GM19452 (cell line): ENCODE measurements around the gene CAPNS2.
"Not testable (repeated sequence)": the region's sequence is repeated elsewhere in the genome, so short reads cannot be mapped to it uniquely, and the experiment has no call there.

ENCODE experiments used
- ATAC-seq: cut with Tn5 transposase; IDR thresholded peaks from one replicate; pipeline ENCODE4 v1.9.1; 2021; ENCODE audit not compliant: unreplicated experiment

CAPNS2 gene

DNA sequence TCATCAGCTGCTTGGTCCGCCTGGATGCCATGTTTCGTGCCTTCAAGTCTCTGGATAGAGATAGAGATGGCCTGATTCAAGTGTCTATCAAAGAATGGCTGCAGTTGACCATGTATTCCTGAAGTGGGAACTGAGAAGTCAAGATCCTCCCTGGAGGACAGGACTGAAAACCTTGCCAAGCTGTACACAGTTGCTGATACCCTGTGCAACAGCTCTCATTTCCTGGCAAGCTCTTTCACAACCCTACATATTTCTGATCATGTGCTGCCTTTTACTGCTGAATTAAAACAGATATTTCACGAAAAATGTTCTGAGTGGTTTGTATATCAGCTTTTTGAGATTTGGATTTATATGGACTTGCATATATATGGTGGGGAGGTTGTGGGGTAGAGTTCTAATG, 898 bp downstream of the CAPNS2 start:
- ATAC-seq = no peak

DNA sequence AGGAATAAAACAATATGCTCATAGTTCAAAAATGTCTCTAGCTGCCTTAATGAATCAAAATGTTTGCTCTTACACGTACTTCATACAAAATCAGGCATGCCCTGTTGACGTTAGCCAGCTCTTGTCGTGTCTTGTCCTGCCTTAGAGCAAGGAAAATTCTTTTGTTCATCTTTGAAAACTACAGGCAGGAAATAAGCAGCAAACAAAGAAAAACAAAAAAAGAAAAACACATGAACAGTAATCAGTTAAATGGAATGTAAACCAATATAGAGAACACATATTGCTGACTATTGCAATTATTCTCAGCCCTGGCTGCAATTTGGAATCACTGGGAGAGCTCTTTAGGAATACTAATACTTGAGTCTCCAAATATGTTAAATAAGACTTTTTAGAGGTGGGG, 1.7 kb downstream of the CAPNS2 start:
- ATAC-seq = no peak

- ATAC-seq = no peak
Measured at GRCh38 chr16:55569025-55569424, 2.5 kb downstream of the CAPNS2 start.

- no peak for ATAC-seq
Measured at GRCh38 chr16:55570159-55570558, 3.7 kb downstream of the CAPNS2 start.

DNA sequence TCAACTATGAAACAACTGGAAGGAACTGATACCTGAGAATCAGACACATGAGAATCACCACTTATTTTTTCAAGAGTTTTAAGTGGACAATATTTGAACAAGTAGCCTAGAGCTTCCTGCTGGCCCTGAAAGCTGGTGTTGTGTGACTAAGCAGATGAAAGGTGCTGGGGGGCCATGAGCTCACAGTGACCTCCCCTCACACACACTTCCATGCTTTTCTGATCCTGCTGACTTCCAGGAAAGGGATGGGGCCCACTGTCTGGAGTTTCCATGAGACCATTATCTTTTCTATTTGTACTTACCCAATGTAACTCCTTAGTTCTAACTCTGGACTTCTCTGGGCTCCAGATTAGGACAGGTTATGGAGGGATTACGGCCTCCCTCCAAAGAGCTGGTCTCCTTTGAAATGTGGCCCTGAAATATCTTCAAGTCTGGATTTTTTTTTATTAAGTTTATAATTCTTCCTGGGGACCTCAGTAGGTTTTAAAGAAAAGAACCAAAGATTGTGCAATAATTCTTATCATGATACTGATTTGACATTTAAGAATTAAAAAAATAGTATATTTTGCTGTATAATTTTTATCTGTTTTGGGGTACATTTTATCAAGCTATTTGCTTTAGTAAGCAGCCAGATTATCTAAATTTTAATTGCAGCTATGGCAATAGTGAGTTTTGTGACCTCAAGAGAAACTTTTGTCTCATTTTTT, 4.9 kb downstream of the CAPNS2 start:
- no peak for ATAC-seq

- ATAC-seq = no peak
Measured at GRCh38 chr16:55572439-55572838, 6.0 kb downstream of the CAPNS2 start.

- ATAC-seq = no peak
Measured at GRCh38 chr16:55574811-55575210, 8.3 kb downstream of the CAPNS2 start.

GRCh38 chr16:55575496-55575895, 9.0 kb downstream of the CAPNS2 start:
- ATAC-seq = no peak

DNA sequence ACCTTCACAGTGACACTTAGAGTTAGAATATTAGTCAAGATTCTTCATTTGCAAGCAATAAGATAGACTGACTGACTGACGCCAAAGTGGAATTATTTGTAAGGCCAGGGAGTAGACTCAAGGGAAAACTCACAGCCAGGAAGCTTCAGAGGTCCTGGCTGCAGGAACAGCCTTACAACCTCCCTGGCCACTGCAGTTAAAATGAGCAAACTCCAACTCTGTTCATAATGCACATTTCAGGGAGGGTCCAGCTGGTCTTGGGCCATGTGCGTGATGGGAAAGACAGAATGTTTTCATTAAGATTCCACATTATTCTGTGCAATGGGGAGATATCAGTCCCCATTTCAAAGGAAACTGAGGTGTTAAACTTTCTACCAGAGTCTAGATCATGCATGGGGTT, 9.9 kb downstream of the CAPNS2 start:
- no peak for ATAC-seq

- ATAC-seq = no peak
Measured at GRCh38 chr16:55577887-55578286, 11.4 kb downstream of the CAPNS2 start.

DNA sequence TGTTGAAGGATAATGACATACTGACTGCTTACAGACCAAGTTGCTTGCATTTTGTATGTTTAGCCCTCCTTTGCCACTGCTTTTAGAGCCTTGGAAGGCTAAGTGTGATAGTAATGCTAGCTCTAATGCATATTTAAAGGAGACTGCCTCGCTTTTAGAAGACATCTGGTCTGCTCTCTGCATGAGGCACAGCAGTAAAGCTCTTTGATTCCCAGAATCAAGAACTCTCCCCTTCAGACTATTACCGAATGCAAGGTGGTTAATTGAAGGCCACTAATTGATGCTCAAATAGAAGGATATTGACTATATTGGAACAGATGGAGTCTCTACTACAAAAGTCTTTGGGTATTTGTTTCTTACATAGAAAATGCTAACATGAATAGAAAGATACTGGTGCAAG, 19.1 kb downstream of the CAPNS2 start:
- ATAC-seq = no peak

DNA sequence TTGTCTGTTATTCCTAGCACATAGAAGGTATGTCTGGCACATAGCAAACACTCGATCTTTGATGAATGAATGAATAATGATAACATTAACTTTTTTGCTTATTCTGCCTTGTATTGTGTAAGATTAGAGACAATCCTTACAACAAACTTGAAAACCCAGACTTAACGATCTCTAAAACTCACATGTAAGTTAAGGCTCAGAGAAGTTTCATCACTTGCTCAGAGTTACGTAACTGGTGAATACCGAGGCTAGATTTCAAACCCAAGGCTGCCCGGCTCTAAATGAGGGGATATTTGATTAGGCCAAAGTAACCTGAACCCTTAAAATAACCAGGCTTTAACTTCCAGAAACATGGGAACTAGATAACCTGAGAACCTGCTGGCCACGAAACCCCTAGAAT, 22.3 kb downstream of the CAPNS2 start:
- ATAC-seq = no peak

GRCh38 chr16:55592306-55592705, 25.8 kb downstream of the CAPNS2 start:
- ATAC-seq = no peak

DNA sequence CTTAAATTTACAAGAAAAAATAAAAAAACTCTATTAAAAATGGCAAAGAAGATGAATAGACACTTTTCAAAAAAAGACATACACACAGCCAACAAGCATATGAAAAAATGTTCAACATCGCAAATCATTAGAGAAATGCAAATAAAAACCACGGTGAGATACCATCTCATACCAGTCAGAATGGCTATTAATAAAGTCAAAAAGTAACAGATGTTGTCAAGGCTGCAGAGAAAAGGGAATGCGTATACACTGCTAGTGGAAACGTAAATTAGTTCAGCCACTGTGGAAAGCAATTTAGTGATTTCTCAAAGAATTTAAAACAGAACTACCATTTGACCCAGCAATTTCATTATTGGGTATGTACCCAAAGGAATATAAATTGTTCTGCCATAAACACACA, 31.4 kb downstream of the CAPNS2 start:
- no peak for ATAC-seq

GRCh38 chr16:55605754-55606336, 39.4 kb downstream of the CAPNS2 start:
- ATAC-seq = no peak

GRCh38 chr16:55613613-55614335, 47.3 kb downstream of the CAPNS2 start:
- ATAC-seq = no peak

- ATAC-seq = no peak
Measured at GRCh38 chr16:55615071-55615470, 48.6 kb downstream of the CAPNS2 start.

DNA sequence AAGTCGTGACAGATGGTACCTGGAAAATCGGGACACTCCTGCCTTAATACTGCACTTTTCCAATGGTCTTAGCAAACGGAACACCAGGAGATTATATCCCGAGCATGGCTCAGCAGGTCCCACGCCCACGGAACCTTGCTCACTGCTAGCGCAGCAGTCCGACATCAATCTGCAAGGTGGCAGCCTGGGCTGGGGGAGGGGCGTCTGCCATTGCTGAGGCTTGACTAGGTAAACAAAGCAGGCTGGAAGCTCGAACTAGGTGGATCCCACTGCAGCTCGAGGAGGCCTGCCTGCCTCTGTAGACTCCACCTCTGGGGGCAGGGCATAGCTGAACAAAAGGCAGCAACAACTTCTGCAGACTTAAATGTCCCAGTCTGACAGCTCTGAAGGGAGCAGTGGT, 49.2 kb downstream of the CAPNS2 start:
- not testable (repeated sequence) for ATAC-seq
